Activated T-cell treated with anti-CD3 and anti-CD28 coated beads for 48 hours (primary cell): ENCODE results near the gene LAMC2.
"Not testable (repeated sequence)": the region's sequence is repeated elsewhere in the genome, so short reads cannot be mapped to it uniquely, and the experiment has no call there.

ENCODE experiments used
- DNase-seq: peaks from one replicate; pipeline ENCODE4 v3.0.0-alpha.2; 2020; ENCODE audit warnings: low read depth

LAMC2 gene

DNA sequence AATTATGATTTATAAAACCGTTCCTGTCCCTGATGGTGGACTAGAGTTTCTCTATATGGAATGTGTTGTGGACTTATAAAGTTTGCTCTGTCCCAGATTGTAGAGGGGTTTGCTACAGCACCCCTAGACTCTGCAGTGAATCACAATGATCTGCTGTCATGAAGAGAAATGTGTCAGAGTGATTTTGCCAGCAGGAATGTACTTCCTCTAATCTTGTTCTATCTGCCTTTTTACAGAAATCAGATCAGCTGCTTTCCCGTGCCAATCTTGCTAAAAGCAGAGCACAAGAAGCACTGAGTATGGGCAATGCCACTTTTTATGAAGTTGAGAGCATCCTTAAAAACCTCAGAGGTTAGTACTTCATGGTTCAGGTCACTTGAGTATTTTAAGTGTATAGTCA, 52.0 kb downstream of the LAMC2 start:
- DNase-seq: no peak

DNA sequence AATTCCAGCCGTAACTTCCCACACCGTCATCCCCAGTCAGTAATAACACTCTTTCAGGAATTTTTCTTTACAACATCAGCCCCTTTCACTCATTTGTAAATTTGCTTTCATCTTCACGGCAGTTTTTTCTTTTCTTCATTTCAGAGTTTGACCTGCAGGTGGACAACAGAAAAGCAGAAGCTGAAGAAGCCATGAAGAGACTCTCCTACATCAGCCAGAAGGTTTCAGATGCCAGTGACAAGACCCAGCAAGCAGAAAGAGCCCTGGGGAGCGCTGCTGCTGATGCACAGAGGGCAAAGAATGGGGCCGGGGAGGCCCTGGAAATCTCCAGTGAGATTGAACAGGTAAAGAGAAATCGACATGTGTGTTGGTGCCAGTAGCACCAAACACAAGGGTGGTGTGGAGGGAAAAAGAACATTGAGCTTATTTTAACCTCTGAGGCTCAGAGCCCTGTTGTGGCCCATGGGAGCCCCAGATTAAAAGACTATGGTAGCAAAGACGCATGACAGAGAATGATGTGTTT, 53.2 kb downstream of the LAMC2 start:
- no peak for DNase-seq

DNA sequence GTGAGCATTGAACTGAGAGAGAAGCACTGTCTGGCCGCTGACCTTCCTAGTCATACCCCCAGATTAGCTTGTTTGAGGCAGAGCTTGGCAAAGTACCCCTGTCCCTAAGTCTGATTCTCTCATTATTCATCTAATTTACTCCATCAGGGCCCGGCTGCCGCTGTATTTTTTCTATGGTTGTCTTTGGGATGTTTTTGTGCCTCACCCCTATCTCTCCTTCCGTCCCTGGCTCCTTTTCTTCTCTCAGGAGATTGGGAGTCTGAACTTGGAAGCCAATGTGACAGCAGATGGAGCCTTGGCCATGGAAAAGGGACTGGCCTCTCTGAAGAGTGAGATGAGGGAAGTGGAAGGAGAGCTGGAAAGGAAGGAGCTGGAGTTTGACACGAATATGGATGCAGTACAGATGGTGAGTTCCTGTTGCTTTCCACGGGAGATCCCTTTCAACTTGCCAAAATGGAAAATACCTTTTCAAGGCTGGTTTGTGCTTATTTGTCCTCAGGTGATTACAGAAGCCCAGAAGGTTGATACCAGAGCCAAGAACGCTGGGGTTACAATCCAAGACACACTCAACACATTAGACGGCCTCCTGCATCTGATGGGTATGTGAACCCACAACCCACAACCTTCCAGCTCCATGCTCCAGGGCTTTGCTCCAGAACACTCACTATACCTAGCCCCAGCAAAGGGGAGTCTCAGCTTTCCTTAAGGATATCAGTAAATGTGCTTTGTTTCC, 53.9 kb downstream of the LAMC2 start:
- no peak for DNase-seq

DNA sequence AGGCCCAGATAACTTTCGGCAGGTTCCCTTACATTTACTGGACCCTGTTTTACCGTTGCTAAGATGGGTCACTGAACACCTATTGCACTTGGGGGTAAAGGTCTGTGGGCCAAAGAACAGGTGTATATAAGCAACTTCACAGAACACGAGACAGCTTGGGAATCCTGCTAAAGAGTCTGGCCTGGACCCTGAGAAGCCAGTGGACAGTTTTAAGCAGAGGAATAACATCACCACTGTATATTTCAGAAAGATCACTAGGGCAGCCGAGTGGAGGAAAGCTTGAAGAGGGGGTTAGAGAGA, 54.4 kb downstream of the LAMC2 start:
- no peak for DNase-seq

DNA sequence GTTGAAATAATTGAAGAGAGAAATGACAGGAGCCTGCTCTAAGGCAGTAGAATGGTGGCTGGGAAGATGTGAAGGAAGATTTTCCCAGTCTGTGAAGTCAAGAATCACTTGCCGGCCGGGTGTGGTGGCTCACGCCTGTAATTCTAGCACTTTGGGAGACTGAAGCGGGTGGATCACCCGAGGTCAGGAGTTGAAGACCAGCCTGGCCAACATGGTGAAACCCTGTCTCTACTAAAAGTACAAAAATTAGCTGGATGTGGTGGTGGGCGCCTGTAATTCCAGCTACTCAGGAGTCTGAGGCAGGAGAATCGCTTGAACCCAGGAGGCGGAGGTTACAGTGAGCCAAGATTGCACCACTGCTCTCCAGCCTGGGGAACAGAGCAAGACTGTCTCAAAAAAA, 54.8 kb downstream of the LAMC2 start:
- DNase-seq: not testable (repeated sequence)

DNA sequence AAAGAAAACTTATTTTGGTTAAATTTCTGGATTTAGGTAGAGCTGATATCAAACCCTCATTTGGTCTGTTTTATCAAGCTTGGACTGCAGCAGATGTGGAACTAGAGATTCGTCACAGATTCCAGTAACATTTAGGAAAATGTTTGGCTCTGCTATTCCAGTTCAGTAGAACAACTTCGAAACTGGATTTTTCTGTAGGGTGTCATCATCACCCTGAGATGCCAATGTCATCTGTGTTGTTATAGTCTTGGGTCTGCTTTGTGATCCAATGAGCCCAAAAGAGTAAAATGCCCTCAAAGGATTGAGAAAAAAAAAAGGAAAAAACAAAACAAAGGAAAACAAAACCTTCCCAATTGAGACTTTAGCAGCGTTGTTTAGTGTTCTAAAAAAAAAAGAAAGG, 55.4 kb downstream of the LAMC2 start:
- DNase-seq: no peak

DNA sequence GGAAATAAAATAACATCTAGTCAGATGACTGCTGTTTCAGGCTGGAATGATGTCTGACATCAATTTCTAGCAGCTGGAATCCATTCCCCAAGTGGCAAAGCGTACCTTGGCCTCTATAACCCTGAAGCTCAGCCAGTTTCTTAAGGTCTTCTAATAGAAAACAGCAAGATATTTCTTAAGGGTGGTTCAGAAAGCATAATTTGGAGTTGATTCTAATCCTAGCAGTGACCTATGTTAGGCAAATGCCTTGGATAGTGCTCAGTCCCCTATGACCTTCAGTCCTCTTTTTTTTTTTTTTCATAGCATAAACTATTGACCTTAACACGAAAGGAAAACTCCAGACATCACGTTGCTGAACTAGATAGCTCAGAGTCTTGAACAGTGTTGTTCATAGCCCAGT, 56.5 kb downstream of the LAMC2 start:
- DNase-seq: no peak

DNA sequence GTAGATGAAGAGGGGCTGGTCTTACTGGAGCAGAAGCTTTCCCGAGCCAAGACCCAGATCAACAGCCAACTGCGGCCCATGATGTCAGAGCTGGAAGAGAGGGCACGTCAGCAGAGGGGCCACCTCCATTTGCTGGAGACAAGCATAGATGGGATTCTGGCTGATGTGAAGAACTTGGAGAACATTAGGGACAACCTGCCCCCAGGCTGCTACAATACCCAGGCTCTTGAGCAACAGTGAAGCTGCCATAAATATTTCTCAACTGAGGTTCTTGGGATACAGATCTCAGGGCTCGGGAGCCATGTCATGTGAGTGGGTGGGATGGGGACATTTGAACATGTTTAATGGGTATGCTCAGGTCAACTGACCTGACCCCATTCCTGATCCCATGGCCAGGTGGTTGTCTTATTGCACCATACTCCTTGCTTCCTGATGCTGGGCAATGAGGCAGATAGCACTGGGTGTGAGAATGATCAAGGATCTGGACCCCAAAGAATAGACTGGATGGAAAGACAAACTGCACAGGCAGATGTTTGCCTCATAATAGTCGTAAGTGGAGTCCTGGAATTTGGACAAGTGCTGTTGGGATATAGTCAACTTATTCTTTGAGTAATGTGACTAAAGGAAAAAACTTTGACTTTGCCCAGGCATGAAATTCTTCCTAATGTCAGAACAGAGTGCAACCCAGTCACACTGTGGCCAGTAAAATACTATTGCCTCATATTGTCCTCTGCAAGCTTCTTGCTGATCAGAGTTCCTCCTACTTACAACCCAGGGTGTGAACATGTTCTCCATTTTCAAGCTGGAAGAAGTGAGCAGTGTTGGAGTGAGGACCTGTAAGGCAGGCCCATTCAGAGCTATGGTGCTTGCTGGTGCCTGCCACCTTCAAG, 57.3 kb downstream of the LAMC2 start:
- DNase-seq: no peak

DNA sequence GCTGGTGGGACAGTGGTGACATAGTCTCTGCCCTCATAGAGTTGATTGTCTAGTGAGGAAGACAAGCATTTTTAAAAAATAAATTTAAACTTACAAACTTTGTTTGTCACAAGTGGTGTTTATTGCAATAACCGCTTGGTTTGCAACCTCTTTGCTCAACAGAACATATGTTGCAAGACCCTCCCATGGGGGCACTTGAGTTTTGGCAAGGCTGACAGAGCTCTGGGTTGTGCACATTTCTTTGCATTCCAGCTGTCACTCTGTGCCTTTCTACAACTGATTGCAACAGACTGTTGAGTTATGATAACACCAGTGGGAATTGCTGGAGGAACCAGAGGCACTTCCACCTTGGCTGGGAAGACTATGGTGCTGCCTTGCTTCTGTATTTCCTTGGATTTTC, 58.4 kb downstream of the LAMC2 start:
- DNase-seq: no peak

DNA sequence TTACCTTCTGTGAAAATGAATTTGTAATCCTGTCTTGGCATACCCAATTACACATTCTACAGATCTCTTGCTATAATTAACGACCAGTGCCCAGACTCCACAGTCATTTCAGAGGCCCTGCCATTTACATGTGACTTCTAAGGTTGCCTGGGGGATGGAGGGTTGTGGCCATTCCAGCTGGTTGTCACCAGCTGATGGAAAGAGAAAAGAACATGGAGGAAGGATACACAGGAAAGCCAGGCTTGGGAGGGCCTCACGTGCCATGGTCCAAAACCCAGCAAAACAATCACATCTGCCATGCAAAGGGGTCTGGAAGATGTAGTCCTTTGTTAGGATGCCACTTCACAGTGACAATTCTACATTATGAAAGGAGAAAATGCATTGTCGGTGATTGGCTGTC, 59.3 kb downstream of the LAMC2 start:
- no peak for DNase-seq

DNA sequence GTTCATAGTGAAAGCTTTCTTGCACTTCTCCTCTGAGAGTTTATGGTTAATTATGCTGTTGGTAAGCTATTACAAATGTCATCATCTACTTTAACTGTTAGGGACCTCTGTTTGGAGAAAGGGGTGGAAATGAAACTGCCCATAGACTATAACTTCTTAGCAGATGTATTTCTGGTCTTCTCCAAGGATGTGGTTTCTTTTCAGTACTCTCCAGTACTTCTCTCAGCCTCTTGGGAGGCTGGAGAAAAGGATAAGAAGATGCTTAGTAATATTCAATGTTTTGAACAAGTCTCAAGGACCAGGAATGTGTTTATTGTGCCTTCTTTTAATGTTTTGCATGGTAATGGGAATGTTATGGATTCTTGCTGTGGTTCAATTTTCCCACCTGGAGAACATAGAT, 60.4 kb downstream of the LAMC2 start:
- no peak for DNase-seq

DNA sequence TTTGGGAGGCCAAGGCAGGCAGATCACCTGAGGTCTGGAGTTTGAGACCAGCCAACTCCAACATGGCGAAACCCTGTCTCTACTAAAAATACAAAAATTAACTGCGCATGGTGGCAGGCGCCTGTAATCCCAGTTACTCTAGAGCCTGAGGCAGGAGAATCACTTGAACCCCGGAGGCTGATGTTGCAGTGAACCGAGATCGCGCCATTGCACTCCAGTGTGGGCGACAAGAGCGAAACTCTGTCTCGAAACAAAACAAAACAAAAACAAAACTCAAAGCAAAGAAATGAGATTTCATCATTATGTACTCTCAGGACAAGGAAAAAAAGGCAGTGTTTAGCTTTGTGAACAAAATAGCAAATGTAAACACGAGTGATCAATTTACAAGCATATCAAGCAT, 61.0 kb downstream of the LAMC2 start:
- no peak for DNase-seq

DNA sequence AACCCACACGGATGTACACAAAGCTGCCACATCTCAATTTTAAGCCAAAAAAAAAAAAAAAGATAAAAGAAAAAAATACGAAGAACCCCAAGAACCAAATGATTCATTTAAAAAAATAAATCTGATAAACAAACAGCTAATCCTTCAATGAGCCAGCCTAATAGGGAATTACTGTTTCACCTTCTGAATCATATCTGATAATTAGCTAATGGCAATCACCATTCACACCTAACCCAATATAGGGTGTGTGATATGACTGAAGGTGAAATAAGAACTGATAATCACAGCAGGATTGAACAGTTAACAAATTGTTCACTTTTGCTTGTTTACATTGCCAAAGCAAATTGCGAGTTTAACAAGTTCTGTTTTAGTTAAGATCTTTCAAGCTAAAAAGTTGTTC, 61.4 kb downstream of the LAMC2 start:
- DNase-seq: no peak

DNA sequence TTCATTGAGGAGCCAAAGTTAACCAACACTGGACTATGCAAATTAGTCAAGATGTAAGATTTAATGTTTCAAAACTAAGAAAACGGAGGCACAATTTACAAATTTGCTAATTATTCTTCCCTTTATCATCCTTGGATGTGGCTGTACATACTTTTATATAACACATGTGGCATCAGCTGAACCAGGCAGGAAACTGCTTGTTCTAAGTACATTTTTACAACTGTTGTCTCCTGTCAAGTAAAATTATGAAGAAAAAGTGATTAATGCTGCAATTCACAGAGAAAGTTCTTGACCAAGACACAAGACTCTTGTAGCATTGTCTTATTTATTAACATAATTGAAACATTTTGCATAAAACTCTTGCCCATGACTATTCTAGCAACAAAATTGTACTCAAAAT, 61.9 kb downstream of the LAMC2 start:
- DNase-seq: no peak

DNA sequence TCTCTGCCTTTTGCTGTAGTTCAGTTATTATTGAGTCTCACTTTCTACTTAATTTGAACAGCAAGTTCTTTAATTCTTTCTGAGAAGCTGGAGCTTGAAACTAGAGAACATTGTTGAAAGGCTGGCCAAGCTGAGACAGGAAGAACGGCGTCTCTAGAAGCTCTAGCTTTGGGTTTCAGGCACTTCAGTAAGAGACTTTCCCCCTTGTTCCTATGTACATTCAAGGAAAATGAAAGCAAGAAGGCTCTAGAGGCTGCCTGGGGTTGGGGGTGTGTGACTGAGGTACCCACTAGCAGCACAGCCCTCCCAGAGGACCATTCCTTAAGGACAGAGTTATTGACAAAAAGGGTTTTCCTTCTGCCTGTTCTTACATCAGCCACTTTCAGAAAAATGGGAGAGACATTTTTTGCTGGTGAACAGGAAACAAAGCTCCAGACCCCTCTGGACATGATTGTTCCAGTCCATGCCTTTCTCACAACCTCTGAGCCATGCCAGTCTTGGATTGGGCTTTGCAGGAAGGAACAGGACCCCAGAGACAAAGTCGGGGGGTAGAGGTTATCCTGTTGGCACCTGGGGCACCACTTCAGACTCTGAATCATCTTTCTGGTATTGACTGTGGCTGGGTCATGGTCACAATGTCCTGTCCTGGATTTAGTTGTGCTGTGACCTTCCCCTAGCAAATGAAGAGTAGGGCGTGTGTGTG, 63.1 kb downstream of the LAMC2 start:
- no peak for DNase-seq

DNA sequence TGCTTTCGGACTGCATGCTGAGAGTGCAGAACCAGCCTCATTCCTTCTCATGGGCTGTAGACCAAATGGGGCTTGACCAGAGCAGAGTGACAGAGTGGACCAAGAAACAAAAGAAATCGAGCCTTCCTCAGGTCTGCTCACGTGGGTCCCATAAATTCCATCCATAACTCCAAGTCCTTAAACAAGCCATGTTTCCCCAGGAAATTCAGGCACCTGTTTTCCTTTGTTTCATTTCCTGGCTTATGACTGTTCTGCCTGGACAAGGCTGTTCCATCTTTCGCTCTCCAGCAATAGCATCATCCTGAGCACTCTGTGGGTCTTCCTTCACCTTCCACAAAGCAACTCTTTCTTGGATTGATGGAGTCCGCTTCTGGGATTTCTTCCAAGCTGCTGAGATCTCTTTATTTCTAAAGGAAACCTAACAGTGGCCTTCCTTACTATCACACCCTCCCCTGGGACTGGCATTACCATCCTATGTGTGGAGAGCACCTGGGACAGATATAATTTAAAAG, 63.9 kb downstream of the LAMC2 start:
- no peak for DNase-seq

DNA sequence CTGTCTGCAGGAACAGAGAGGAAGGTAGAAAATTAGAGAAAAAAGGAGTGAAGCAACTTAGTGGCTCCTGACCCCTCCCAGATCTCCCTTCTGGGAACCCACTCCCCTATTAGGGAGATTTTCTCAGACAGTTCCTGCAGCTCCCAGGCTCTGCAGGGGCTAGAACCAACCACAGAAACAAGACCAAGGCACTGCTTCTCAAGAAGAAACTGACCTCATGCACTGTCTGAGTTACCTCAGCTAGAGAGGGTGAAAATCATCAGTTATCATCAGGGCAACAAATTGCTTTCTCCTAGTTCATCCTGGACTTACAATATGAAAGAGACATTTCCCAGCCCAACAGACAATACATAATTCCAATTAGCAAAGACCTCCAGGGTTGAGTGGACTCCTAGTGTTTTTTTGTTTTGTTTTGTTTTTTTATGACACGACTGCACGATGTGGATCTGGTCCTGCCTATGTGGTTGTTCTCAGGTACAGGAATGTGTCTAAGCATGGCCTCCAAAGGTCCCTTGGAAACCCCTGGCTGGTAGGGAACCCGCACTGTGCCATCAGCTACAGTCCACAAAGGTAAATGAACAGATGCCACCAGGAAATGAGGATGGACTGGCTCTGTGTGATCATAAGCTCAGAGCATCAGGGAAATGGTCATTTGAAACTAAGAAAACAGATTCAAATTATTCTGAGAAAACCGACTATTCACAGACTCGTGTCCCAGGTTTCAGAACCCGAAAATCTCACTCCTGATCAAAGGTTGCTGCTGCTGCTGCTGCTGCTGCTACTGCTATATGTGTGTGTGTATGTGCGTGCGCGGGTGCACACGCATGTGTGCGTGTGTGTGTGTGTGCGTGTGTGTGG, 65.3 kb downstream of the LAMC2 start:
- DNase-seq: no peak

DNA sequence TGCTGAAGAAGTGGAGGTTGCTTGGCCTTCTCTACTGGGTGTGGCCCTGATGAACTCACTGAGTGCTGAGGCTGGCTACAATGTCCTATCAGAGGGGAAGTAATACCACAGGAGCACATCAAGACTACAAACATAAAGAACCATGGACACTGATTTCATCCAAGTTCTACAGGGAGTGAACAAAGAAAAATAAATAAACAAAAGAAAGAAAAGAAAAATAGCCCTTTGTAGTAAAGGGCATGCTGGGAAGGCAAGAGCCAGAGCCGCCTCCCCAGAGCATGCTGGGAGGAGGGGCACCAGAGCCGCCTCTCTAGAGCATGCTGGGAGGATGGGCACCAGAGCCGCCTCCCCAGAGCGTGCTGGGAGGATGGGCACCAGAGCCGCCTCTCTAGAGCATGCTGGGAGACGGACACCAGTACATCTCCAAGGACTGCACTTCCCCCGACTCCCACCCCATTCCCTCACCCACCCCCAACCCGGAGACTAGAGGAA, 65.9 kb downstream of the LAMC2 start:
- DNase-seq: no peak

DNA sequence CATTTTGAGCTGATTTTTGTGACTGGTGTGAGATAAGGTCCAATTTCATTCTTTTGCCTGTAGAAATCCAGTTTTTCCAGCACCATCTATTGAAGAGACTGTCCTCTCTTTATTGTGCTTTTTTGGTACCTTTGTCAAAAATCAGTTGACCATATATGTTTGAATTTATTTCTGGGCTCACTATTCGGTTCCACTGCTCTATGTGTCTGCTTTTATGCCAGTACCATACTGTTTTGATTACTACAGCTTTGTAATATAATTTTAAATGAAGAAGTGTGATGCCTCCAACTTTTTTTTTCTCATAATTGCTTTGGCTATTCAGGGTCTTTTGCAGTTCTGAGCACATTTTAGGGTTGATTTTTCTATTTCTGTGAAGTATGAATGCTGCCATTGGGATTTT, 69.0 kb downstream of the LAMC2 start:
- DNase-seq: no peak

DNA sequence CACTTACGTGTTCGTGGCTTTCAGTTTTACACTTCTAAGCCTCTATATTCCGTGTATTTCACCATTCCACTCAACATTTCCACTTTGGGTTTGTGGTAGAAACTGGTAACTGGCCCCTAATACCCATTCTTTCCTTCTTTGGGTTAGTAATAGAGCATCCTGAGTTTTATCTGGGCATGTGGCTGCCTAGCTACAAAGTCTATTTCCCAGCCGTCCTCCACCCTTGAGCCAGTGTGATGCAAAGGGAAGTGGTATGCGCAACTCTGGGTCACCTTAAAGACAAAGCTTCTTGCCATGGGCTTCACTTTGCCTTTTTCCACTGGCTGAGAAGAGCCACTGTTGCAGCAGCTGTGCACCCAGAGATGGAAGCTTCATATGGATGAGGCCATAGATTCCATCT, 73.9 kb downstream of the LAMC2 start:
- no peak for DNase-seq

DNA sequence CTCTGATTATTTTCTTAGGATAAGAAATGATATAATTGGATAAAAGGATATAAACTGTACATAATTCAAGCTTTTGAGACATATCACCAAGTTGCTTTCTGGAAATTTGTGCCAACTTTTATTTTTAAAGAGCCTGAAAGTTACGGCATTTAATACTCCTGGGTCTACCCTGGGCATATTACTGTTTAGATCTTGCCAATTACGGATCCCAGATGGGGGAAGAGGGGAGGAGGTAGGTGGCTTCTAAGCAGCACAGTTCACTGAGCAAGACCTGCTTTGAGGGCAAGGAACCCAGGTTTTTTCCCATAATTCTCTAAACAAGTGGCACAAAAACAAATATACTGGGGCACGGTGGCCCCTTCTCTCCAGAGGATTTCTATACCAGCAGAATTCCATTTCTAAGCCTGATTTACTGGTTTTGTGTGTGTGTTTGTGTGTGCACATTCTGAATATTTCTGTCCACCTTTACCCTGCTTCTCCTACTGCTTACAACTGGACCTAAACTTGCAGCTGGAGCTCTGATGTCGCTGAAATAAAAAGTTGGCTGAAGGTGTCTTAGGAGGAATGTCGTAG, 76.7 kb downstream of the LAMC2 start:
- DNase-seq: no peak
